Stimulated activated CD4-positive, alpha-beta T cell treated with anti-CD3 and anti-CD28 coated beads, Interleukin-12 subunit alpha, Interleukin-12 subunit beta, amount 100 ng/mL, for 4 hours (primary cell): ENCODE measurements around the gene AXIN1.

Experiments
- DNase-seq: peaks from one replicate; pipeline ENCODE4 v3.0.0-alpha.2; 2020

Gene AXIN1

GRCh38 chr16:297832-298231 is 54.7 kb downstream of the AXIN1 start:
- no peak for DNase-seq

GRCh38 chr16:296806-297510 is 55.6 kb downstream of the AXIN1 start:
- no peak for DNase-seq

- DNase-seq, result no peak
Measured at GRCh38 chr16:296276-296675, 56.2 kb downstream of the AXIN1 start.

- no peak for DNase-seq
Measured at GRCh38 chr16:293043-293775, 59.3 kb downstream of the AXIN1 start.

- no peak for DNase-seq
Measured at GRCh38 chr16:291539-291938, 61.0 kb downstream of the AXIN1 start.

GRCh38 chr16:290681-291405 is 61.7 kb downstream of the AXIN1 start:
- no peak for DNase-seq

- DNase-seq, result no peak
Measured at GRCh38 chr16:290015-290680, 62.4 kb downstream of the AXIN1 start.

GRCh38 chr16:289395-289997 is 63.0 kb downstream of the AXIN1 start:
- DNase-seq, result no peak

- no peak for DNase-seq
Measured at GRCh38 chr16:287981-288920, 64.3 kb downstream of the AXIN1 start.

GRCh38 chr16:287298-287811 is 65.2 kb downstream of the AXIN1 start:
- no peak for DNase-seq

GRCh38 chr16:286491-287297 is 65.8 kb downstream of the AXIN1 start:
- DNase-seq, result no peak

- DNase-seq, result no peak
Measured at GRCh38 chr16:285146-286055, 67.1 kb downstream of the AXIN1 start.

GRCh38 chr16:284204-285120 is 68.1 kb downstream of the AXIN1 start:
- DNase-seq, result no peak

- no peak for DNase-seq
Measured at GRCh38 chr16:283033-283805, 69.3 kb downstream of the AXIN1 start, which contains the start of gene PDIA2. Gene PDIA2 (plus strand): TSS chr16:283164. CDS start chr16:283170, 6 bp downstream.

GRCh38 chr16:282491-282890 is 70.0 kb downstream of the AXIN1 start:
- DNase-seq, result no peak

GRCh38 chr16:281660-282255 is 70.8 kb downstream of the AXIN1 start:
- no peak for DNase-seq
